Measurements from ENCODE around the gene RPA1.

DNA sequence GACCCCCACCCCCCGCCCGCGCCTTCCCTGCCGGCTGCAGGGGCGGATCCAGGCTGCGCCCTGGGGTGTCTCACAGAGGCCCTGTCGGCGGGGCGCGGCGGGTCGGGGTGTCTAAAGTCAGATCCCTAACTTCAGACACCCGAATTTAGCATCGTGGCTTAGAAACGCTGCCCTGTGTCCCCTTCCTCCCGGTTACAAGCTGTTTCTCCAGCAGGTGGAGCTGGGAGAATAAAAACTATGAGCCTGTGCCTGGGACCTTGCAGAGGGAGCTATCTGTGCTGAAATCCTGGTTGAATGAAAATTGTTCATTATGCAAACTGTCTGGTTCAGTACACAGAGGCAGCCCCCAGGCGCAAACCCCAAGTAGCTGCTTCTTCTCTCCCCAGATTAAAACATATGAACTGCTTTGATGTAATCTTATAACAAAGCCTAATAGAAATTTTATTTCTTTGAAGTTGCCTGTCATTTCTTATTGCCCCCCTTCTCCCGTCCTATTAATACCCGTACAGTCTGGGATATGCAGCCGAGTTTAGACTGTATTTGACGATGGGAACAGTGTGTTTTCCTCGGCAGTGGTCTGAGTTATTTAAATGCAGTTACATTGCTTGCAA lies 79.0 kb downstream of the RPA1 start:
- TF ChIP-seq ZFX (CRISPR knock-in tag; IDR thresholded peaks at IDR 0.05) = no peak
- TF ChIP-seq YBX1 (IDR thresholded peaks at IDR 0.05) = no peak
- no peak for TF ChIP-seq FOXJ3 (CRISPR knock-in tag; IDR thresholded peaks at IDR 0.05)
- no peak for TF ChIP-seq ZNF174 (CRISPR knock-in tag; IDR thresholded peaks at IDR 0.05)
- no peak for TF ChIP-seq ATF7 (IDR thresholded peaks at IDR 0.05)
- no peak for TF ChIP-seq ZSCAN29 (IDR thresholded peaks at IDR 0.05)
- TF ChIP-seq, protein P1, sequence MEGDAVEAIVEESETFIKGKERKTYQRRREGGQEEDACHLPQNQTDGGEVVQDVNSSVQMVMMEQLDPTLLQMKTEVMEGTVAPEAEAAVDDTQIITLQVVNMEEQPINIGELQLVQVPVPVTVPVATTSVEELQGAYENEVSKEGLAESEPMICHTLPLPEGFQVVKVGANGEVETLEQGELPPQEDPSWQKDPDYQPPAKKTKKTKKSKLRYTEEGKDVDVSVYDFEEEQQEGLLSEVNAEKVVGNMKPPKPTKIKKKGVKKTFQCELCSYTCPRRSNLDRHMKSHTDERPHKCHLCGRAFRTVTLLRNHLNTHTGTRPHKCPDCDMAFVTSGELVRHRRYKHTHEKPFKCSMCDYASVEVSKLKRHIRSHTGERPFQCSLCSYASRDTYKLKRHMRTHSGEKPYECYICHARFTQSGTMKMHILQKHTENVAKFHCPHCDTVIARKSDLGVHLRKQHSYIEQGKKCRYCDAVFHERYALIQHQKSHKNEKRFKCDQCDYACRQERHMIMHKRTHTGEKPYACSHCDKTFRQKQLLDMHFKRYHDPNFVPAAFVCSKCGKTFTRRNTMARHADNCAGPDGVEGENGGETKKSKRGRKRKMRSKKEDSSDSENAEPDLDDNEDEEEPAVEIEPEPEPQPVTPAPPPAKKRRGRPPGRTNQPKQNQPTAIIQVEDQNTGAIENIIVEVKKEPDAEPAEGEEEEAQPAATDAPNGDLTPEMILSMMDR (IDR thresholded peaks at IDR 0.05 in 2 of 3, conservative IDR thresholded peaks at IDR 0.05 in 1 of 3; ENCODE audit: insufficient read depth in 2 of 3, low read depth in 1 of 3, low read length in 3 of 3) = peak; percentile 58 to 77 (median 75)
- TF ChIP-seq, protein P2, sequence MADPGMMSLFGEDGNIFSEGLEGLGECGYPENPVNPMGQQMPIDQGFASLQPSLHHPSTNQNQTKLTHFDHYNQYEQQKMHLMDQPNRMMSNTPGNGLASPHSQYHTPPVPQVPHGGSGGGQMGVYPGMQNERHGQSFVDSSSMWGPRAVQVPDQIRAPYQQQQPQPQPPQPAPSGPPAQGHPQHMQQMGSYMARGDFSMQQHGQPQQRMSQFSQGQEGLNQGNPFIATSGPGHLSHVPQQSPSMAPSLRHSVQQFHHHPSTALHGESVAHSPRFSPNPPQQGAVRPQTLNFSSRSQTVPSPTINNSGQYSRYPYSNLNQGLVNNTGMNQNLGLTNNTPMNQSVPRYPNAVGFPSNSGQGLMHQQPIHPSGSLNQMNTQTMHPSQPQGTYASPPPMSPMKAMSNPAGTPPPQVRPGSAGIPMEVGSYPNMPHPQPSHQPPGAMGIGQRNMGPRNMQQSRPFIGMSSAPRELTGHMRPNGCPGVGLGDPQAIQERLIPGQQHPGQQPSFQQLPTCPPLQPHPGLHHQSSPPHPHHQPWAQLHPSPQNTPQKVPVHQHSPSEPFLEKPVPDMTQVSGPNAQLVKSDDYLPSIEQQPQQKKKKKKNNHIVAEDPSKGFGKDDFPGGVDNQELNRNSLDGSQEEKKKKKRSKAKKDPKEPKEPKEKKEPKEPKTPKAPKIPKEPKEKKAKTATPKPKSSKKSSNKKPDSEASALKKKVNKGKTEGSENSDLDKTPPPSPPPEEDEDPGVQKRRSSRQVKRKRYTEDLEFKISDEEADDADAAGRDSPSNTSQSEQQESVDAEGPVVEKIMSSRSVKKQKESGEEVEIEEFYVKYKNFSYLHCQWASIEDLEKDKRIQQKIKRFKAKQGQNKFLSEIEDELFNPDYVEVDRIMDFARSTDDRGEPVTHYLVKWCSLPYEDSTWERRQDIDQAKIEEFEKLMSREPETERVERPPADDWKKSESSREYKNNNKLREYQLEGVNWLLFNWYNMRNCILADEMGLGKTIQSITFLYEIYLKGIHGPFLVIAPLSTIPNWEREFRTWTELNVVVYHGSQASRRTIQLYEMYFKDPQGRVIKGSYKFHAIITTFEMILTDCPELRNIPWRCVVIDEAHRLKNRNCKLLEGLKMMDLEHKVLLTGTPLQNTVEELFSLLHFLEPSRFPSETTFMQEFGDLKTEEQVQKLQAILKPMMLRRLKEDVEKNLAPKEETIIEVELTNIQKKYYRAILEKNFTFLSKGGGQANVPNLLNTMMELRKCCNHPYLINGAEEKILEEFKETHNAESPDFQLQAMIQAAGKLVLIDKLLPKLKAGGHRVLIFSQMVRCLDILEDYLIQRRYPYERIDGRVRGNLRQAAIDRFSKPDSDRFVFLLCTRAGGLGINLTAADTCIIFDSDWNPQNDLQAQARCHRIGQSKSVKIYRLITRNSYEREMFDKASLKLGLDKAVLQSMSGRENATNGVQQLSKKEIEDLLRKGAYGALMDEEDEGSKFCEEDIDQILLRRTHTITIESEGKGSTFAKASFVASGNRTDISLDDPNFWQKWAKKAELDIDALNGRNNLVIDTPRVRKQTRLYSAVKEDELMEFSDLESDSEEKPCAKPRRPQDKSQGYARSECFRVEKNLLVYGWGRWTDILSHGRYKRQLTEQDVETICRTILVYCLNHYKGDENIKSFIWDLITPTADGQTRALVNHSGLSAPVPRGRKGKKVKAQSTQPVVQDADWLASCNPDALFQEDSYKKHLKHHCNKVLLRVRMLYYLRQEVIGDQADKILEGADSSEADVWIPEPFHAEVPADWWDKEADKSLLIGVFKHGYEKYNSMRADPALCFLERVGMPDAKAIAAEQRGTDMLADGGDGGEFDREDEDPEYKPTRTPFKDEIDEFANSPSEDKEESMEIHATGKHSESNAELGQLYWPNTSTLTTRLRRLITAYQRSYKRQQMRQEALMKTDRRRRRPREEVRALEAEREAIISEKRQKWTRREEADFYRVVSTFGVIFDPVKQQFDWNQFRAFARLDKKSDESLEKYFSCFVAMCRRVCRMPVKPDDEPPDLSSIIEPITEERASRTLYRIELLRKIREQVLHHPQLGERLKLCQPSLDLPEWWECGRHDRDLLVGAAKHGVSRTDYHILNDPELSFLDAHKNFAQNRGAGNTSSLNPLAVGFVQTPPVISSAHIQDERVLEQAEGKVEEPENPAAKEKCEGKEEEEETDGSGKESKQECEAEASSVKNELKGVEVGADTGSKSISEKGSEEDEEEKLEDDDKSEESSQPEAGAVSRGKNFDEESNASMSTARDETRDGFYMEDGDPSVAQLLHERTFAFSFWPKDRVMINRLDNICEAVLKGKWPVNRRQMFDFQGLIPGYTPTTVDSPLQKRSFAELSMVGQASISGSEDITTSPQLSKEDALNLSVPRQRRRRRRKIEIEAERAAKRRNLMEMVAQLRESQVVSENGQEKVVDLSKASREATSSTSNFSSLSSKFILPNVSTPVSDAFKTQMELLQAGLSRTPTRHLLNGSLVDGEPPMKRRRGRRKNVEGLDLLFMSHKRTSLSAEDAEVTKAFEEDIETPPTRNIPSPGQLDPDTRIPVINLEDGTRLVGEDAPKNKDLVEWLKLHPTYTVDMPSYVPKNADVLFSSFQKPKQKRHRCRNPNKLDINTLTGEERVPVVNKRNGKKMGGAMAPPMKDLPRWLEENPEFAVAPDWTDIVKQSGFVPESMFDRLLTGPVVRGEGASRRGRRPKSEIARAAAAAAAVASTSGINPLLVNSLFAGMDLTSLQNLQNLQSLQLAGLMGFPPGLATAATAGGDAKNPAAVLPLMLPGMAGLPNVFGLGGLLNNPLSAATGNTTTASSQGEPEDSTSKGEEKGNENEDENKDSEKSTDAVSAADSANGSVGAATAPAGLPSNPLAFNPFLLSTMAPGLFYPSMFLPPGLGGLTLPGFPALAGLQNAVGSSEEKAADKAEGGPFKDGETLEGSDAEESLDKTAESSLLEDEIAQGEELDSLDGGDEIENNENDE (IDR thresholded peaks at IDR 0.05; ENCODE audit: low read depth, low read length) = no peak
- TF ChIP-seq HCFC1 (IDR thresholded peaks at IDR 0.05; ENCODE audit: low read depth, low read length) = no peak
- no peak for TF ChIP-seq PYGO2 (tag; IDR thresholded peaks at IDR 0.05)
